Mesendoderm (in vitro differentiated cells): ENCODE results near the gene MXD3.

Source experiments
- DNase-seq: peaks from one replicate; pipeline ENCODE4 v3.0.0; 2013
- H2AK5ac ChIP-seq: 2 replicates; pipeline ENCODE4 v1.6.1; 2013; ENCODE audit warnings: low read length, inconsistent platforms
- H2BK120ac ChIP-seq: 2 replicates; pipeline ENCODE4 v1.6.1; 2013; ENCODE audit warnings: low read depth, mild to moderate bottlenecking, low read length, moderate library complexity, mixed read lengths
- H2BK15ac ChIP-seq: replicated peaks from 2 replicates; pipeline ENCODE4 v1.6.1; 2013; ENCODE audit warnings: low read depth, mild to moderate bottlenecking, moderate library complexity
- H2BK5ac ChIP-seq: 2 replicates; pipeline ENCODE4 v1.6.1; 2013; ENCODE audit warnings: low read length, inconsistent platforms
- H3K18ac ChIP-seq: 2 replicates; pipeline ENCODE4 v1.6.1; 2013; ENCODE audit warnings: mild to moderate bottlenecking, low read length, mixed read lengths
- H3K23ac ChIP-seq: one replicate; pipeline ENCODE4 v1.6.1; 2013; ENCODE audit warnings: low read length
- H3K27ac ChIP-seq: 2 replicates; pipeline ENCODE4 v1.5.1; 2013; ENCODE audit warnings: low read depth, mild to moderate bottlenecking, inconsistent platforms, low read length, moderate library complexity
- H3K27me3 ChIP-seq: 2 replicates; pipeline ENCODE4 v1.6.1; 2013; ENCODE audit warnings: low read length, control low read depth, mild to moderate bottlenecking, inconsistent platforms; ENCODE audit not compliant: insufficient read depth, poor library complexity
- H3K36me3 ChIP-seq: 2 replicates; pipeline ENCODE4 v1.6.1; 2013; ENCODE audit warnings: low read length, inconsistent platforms; ENCODE audit not compliant: control insufficient read depth, insufficient read depth
- H3K4ac ChIP-seq: one replicate; pipeline ENCODE4 v1.6.1; 2013; ENCODE audit warnings: low read depth, mild to moderate bottlenecking, low read length, moderate library complexity
- H3K4me1 ChIP-seq: 2 replicates; pipeline ENCODE4 v1.6.1; 2013; ENCODE audit warnings: low read depth, low read length, inconsistent platforms; ENCODE audit not compliant: control insufficient read depth
- H3K4me2 ChIP-seq: 2 replicates; pipeline ENCODE4 v1.6.1; 2013; ENCODE audit warnings: low read length
- H3K4me3 ChIP-seq: 2 replicates; pipeline ENCODE4 v1.5.1; 2013; ENCODE audit warnings: mild to moderate bottlenecking, low read length
- H3K56ac ChIP-seq: one replicate; pipeline ENCODE4 v1.6.1; 2013; ENCODE audit warnings: low read length
- H3K79me1 ChIP-seq: 2 replicates; pipeline ENCODE4 v1.6.1; 2013; ENCODE audit warnings: low read length, inconsistent platforms
- H3K79me2 ChIP-seq: 2 replicates; pipeline ENCODE4 v1.6.1; 2013; ENCODE audit warnings: mild to moderate bottlenecking, low read length; ENCODE audit not compliant: control insufficient read depth, insufficient read depth
- H3K9ac ChIP-seq: 2 replicates; pipeline ENCODE4 v1.6.1; 2013; ENCODE audit warnings: low read length, inconsistent platforms
- H4K5ac ChIP-seq: one replicate; pipeline ENCODE4 v1.6.1; 2013; ENCODE audit warnings: low read length
- H4K8ac ChIP-seq: one replicate; pipeline ENCODE4 v1.6.1; 2013; ENCODE audit warnings: low read depth, mild to moderate bottlenecking, control low read depth, low read length, moderate library complexity
- WGBS: extraction: QIAGEN DNeasy Blood & Tissue Kit; methylation state at CpG from one replicate; pipeline ENCODE4 v1.1.7; 2013; ENCODE audit warnings: low lambda C conversion rate, missing lambda C conversion rate; ENCODE audit not compliant: insufficient coverage; ENCODE audit errors: extremely low coverage; 5-methylcytosine and 5-hydroxymethylcytosine counted together

MXD3 gene

DNA sequence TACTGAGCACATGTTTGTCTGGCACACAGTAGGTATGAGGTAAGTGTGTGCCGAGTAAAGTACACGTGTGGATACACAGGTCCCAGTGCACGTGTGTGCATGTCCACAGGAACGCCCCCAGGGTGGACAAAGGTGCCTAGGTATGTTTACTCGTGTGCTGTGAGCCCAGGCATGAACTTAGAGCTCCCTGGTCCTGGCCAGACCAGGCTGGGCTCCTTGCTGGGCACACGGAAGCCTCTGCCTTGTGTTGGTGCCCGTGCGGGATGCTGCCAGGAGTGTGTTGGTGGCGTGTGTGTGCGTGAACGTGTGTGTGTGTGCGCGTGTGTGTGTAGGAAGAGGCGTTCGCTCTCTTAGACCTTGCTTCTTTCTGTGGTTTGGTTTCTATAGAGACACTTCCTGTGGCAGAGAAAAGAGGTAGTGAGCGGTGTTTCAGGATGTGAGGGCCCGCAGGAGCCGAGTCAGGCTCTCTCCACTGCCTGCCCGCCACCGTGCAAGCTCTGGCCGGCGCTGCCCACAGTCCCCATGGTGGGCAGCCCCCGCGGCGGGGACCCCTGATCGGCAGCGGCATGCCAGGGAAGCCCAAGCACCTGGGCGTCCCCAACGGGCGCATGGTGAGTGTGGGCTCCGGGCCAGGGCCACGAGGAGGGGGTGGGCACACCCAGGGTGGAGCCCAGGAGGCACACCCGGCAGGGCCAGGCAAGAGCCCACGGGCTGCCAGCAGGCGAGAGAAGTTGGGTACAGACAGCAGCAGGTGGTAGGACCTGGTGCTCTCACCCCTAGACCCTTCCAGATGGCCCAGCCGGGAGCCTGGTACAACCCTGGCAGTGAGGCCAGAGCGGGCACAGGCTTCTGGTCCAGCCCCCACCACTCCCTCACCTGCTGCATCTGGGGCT lies 46.0 kb upstream of the MXD3 start, which contains the start of gene RGS14:
RGS14 (plus strand) TSS at position 466 of the 893 bp plus-strand sequence; CDS start at position 567, 101 bp downstream.
- Histone ChIP-seq H3K27me3 (no peaks in the 10 kb centered on the region), H3K4me3 (no peak within 1 kb of the TSS), H3K4ac (no peak within 1 kb of the TSS), H2BK15ac (no peak within 1 kb of the TSS), H3K36me3 (no peaks in the 10 kb centered on the region), H3K56ac (no peak within 1 kb of the TSS), H3K4me2 (no peak within 1 kb of the TSS), H3K79me1 (no peaks in the 10 kb centered on the region), H3K18ac (no peak within 1 kb of the TSS), H3K27ac (no peak within 1 kb of the TSS), H3K4me1 (no peaks in the 10 kb centered on the region), H2AK5ac (no peak within 1 kb of the TSS), H2BK120ac (no peak within 1 kb of the TSS), H4K5ac (no peak within 1 kb of the TSS), H3K9ac (no peak within 1 kb of the TSS), H3K79me2 (no peaks in the 10 kb centered on the region), H3K23ac (no peak within 1 kb of the TSS), H4K8ac (no peak within 1 kb of the TSS), H2BK5ac (no peak within 1 kb of the TSS)
- WGBS = no CpG with 5 or more reads among the region's 37 CpGs
- no peak for DNase-seq

GRCh38 chr5:177357146-177357458 lies 45.4 kb upstream of the MXD3 start:
- Histone ChIP-seq H3K27me3 (no peaks in the 10 kb centered on the region), H3K79me1 (no peaks in the 10 kb centered on the region)

GRCh38 chr5:177356746-177357145 lies 45.0 kb upstream of the MXD3 start:
- no peak overlapping the region for H3K4me3 ChIP-seq
- no peak overlapping the region for H3K27ac ChIP-seq
- H3K79me2 ChIP-seq = no peaks in the 10 kb centered on the region
- no peak overlapping the region for H3K18ac ChIP-seq
- H3K23ac ChIP-seq = no peak overlapping the region
- no CpG with 5 or more reads among the region's 3 CpGs for WGBS
- H2AK5ac ChIP-seq = no peak overlapping the region
- H3K9ac ChIP-seq = no peak overlapping the region
- H2BK120ac ChIP-seq = no peak overlapping the region
- H3K56ac ChIP-seq = no peak overlapping the region
- no peaks in the 10 kb centered on the region for H3K4me1 ChIP-seq
- no peak overlapping the region for H4K5ac ChIP-seq
- H4K8ac ChIP-seq = no peak overlapping the region
- no peaks in the 10 kb centered on the region for H3K79me1 ChIP-seq
- H2BK5ac ChIP-seq = no peak overlapping the region
- no peak overlapping the region for H2BK15ac ChIP-seq
- no peak for DNase-seq
- H3K27me3 ChIP-seq = no peaks in the 10 kb centered on the region
- no peak overlapping the region for H3K4me2 ChIP-seq
- no peak overlapping the region for H3K4ac ChIP-seq
- H3K36me3 ChIP-seq = no peaks in the 10 kb centered on the region

More at GRCh38 chr5:177357146-177357458, 45.4 kb upstream of the MXD3 start:
- H3K4ac ChIP-seq = no peak overlapping the region
- H2AK5ac ChIP-seq = no peak overlapping the region
- no peak overlapping the region for H3K27ac ChIP-seq
- H2BK120ac ChIP-seq = no peak overlapping the region
- no peak overlapping the region for H3K23ac ChIP-seq
- no peak for DNase-seq
- no peak overlapping the region for H4K5ac ChIP-seq
- no peak overlapping the region for H3K4me3 ChIP-seq
- no peak overlapping the region for H2BK15ac ChIP-seq
- no peak overlapping the region for H3K4me2 ChIP-seq
- no peaks in the 10 kb centered on the region for H3K4me1 ChIP-seq
- H4K8ac ChIP-seq = no peak overlapping the region
- no peak overlapping the region for H3K56ac ChIP-seq
- H2BK5ac ChIP-seq = no peak overlapping the region
- no peak overlapping the region for H3K18ac ChIP-seq
- no peaks in the 10 kb centered on the region for H3K79me2 ChIP-seq
- WGBS = no CpG with 5 or more reads among the region's 5 CpGs
- no peaks in the 10 kb centered on the region for H3K36me3 ChIP-seq
- H3K9ac ChIP-seq = no peak overlapping the region

- no CpG with 5 or more reads among the region's 1 CpG for WGBS
- Histone ChIP-seq H4K8ac (no peak overlapping the region), H3K18ac (no peak overlapping the region), H3K4me1 (peaks cover under 1% of the 10 kb centered on the region), H3K23ac (no peak overlapping the region), H3K79me1 (peaks cover 5% of the 10 kb centered on the region), H2BK15ac (no peak overlapping the region), H2BK5ac (no peak overlapping the region), H3K36me3 (no peaks in the 10 kb centered on the region), H3K4ac (no peak overlapping the region), H2AK5ac (no peak overlapping the region), H3K27me3 (no peaks in the 10 kb centered on the region), H4K5ac (no peak overlapping the region), H3K9ac (no peak overlapping the region), H3K56ac (no peak overlapping the region), H2BK120ac (no peak overlapping the region), H3K79me2 (peaks cover 5% of the 10 kb centered on the region), H3K4me2 (no peak overlapping the region), H3K27ac (no peak overlapping the region), H3K4me3 (no peak overlapping the region)
- DNase-seq = no peak
Observed at GRCh38 chr5:177355868-177356168, 44.1 kb upstream of the MXD3 start.

GRCh38 chr5:177355162-177355867 lies 43.6 kb upstream of the MXD3 start:
- H3K36me3 ChIP-seq = no peaks in the 10 kb centered on the region
- no peak overlapping the region for H3K4ac ChIP-seq
- H3K79me2 ChIP-seq = peaks cover 10% of the 10 kb centered on the region
- no peak overlapping the region for H3K4me2 ChIP-seq
- H3K23ac ChIP-seq = no peak overlapping the region
- no peak overlapping the region for H4K8ac ChIP-seq
- no peak overlapping the region for H3K9ac ChIP-seq
- no peak for DNase-seq
- H2BK120ac ChIP-seq = no peak overlapping the region
- H3K27me3 ChIP-seq = no peaks in the 10 kb centered on the region
- H3K56ac ChIP-seq = no peak overlapping the region
- H3K4me3 ChIP-seq = no peak overlapping the region
- no CpG with 5 or more reads among the region's 1 CpG for WGBS
- no peak overlapping the region for H2BK5ac ChIP-seq
- peaks cover 4% of the 10 kb centered on the region for H3K4me1 ChIP-seq
- no peak overlapping the region for H3K18ac ChIP-seq
- H2AK5ac ChIP-seq = no peak overlapping the region
- H2BK15ac ChIP-seq = no peak overlapping the region
- H3K79me1 ChIP-seq = peaks cover 10% of the 10 kb centered on the region
- no peak overlapping the region for H4K5ac ChIP-seq
- no peak overlapping the region for H3K27ac ChIP-seq
